ENCODE measurements around the gene COA6.

The COA6 gene

DNA sequence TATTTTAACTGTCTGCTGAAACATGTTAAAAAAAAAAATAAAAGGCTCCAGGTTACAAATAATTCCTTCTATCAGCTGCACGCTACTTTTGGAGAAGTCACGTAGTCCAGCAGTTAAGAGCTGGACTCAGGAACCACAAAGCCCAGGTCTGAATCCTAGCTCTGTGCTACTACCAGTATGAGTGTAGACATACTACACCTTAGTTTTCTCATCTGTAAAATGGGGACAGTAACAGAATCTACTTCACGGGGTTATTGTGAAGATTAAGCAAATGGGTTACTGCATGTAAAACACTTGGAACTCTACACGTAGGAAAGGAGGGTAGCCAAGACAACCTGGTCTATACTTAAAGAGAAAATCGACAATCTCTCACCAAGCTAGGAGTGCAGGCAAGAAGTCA is 57.4 kb downstream of the COA6 start:
- no peak for TF ChIP-seq CTCF (conservative IDR thresholded peaks at IDR 0.05; ENCODE audit: control insufficient read depth, insufficient read depth, low read depth, low read length)
- H3K4me3 ChIP-seq (ENCODE audit: control insufficient read depth, low read depth, low read length), result no peak overlapping the region
- DNase-seq (ENCODE audit: low read depth), result no peak

GRCh38 chr1:234431255-234431654 is 58.0 kb downstream of the COA6 start:
- TF ChIP-seq CTCF (conservative IDR thresholded peaks at IDR 0.05; ENCODE audit: control insufficient read depth, insufficient read depth, low read depth, low read length), result no peak
- H3K4me3 ChIP-seq (ENCODE audit: control insufficient read depth, low read depth, low read length), result no peak overlapping the region
- no peak for DNase-seq (ENCODE audit: low read depth)

GRCh38 chr1:234433563-234434285 is 60.5 kb downstream of the COA6 start:
- H3K4me3 ChIP-seq (ENCODE audit: control insufficient read depth, low read depth, low read length), result no peak overlapping the region
- peak; percentile 74 for DNase-seq (ENCODE audit: low read depth)

More at GRCh38 chr1:234433563-234434285, 60.5 kb downstream of the COA6 start:
- TF ChIP-seq CTCF (conservative IDR thresholded peaks at IDR 0.05; ENCODE audit: control insufficient read depth, insufficient read depth, low read depth, low read length), result no peak

Data from fibroblast of mammary gland (primary cell).